Measurements from ENCODE around the gene LDLRAD2. TPM values are rescaled to one million over a fixed set of nuclear protein-coding genes. Genes with fewer than 3 reads are reported as not detected.
A peak's percentile ranks its signal among the peaks of the same experiment; 100 is the strongest.

Gene LDLRAD2
- total RNA-seq, 4 donors from 2014 or later, result 0.48 TPM; not detected in 3

- Histone ChIP-seq H3K27ac (peak overlapping the region in 2 of 4 donors; percentile 25 to 56), H3K9me3 (no peaks in the 10 kb centered on the region)
- in situ Hi-C loops (cut with MboI; ENCODE audit: low pct_ligation_motif_present in 1 of 4, low pct_unique_long_range_greater_than_20kb in 1 of 4, low sequenced_read_pairs in 3 of 4), result loop anchor here in 1 of 4 donors (25.0 kb wide), 1 partner anchor 100 kb away; no protein-coding TSS in a partner anchor
These were observed 49.8 kb downstream of the LDLRAD2 start for GRCh38 chr1:21861602-21862429.

GRCh38 chr1:21863981-21864380 lies 51.9 kb downstream of the LDLRAD2 start:
- intact Hi-C loops (cut with DNase I; ENCODE audit: low total_unique reads), result no loop called here
- WGBS, 2 donors (ENCODE audit: low coverage in 1 of 2), result 91% methylated on average over 12 of the region's 12 CpGs; no CpG with 5 or more reads in 1 of the 2 donors
- Histone ChIP-seq H3K4me3 (no peak overlapping the region), H3K4me1 (peaks cover 0 to 3% (median 0%) of the 10 kb centered on the region in 4 donors), H3K9me3 (no peaks in the 10 kb centered on the region), H3K27me3 (no peaks in the 10 kb centered on the region), H3K36me3 (peaks cover 0 to 24% (median 12%) of the 10 kb centered on the region in 4 donors), H3K27ac (no peak overlapping the region)
- DNase-seq, result no peak
- in situ Hi-C loops (cut with MboI; ENCODE audit: low pct_ligation_motif_present in 1 of 4, low pct_unique_long_range_greater_than_20kb in 1 of 4, low sequenced_read_pairs in 3 of 4), result loop anchor here in 1 of 4 donors (25.0 kb wide), 1 partner anchor 98 kb away; no protein-coding TSS in a partner anchor
- no peak for TF ChIP-seq POLR2AphosphoS5 (IDR thresholded peaks at IDR 0.05)
- TF ChIP-seq EP300 (IDR thresholded peaks at IDR 0.05; ENCODE audit: low read depth), result no peak
- TF ChIP-seq POLR2A (IDR thresholded peaks at IDR 0.05), result no peak
- no peak for TF ChIP-seq CTCF (IDR thresholded peaks at IDR 0.05)

More at GRCh38 chr1:21861602-21862429, 49.8 kb downstream of the LDLRAD2 start:
- Histone ChIP-seq H3K4me3 (no peak overlapping the region), H3K4me1 (no peaks in the 10 kb centered on the region), H3K36me3 (peaks cover 0 to 32% (median 12%) of the 10 kb centered on the region in 4 donors), H3K27me3 (no peaks in the 10 kb centered on the region)
- peak; percentile 35 for DNase-seq
- 86 to 100% methylated on average over 1 to 19 of the region's 19 CpGs for WGBS, 2 donors (ENCODE audit: low coverage in 1 of 2)
- TF ChIP-seq POLR2AphosphoS5 (IDR thresholded peaks at IDR 0.05) (no peak), CTCF (IDR thresholded peaks at IDR 0.05) (no peak)
- intact Hi-C loops (cut with DNase I; ENCODE audit: low total_unique reads), result no loop called here

GRCh38 chr1:21864730-21865129 lies 52.7 kb downstream of the LDLRAD2 start:
- H3K27me3 ChIP-seq, result no peaks in the 10 kb centered on the region
- peaks cover 0 to 5% (median 3%) of the 10 kb centered on the region in 4 donors for H3K4me1 ChIP-seq
- no peak overlapping the region for H3K4me3 ChIP-seq
- no peaks in the 10 kb centered on the region for H3K9me3 ChIP-seq
- intact Hi-C loops (cut with DNase I; ENCODE audit: low total_unique reads) (no loop called here), in situ Hi-C loops (cut with MboI; ENCODE audit: low pct_ligation_motif_present in 1 of 4, low pct_unique_long_range_greater_than_20kb in 1 of 4, low sequenced_read_pairs in 3 of 4) (loop anchor here in 1 of 4 donors (25.0 kb wide), 1 partner anchor 98 kb away; no protein-coding TSS in a partner anchor)
- DNase-seq, result no peak
- TF ChIP-seq POLR2A (IDR thresholded peaks at IDR 0.05) (no peak), CTCF (IDR thresholded peaks at IDR 0.05) (no peak), POLR2AphosphoS5 (IDR thresholded peaks at IDR 0.05) (no peak), EP300 (IDR thresholded peaks at IDR 0.05; ENCODE audit: low read depth) (no peak)
- H3K36me3 ChIP-seq, result peaks cover 0 to 23% (median 10%) of the 10 kb centered on the region in 4 donors
- peak overlapping the region in 2 of 4 donors; percentile 20 to 77 for H3K27ac ChIP-seq
- WGBS, 2 donors (ENCODE audit: low coverage in 1 of 2), result 92% methylated on average over 27 of the region's 27 CpGs; no CpG with 5 or more reads in 1 of the 2 donors

- in situ Hi-C loops (cut with MboI; ENCODE audit: low pct_ligation_motif_present in 1 of 4, low pct_unique_long_range_greater_than_20kb in 1 of 4, low sequenced_read_pairs in 3 of 4), result loop anchor here in 1 of 4 donors (25.0 kb wide), 1 partner anchor 97 kb away; no protein-coding TSS in a partner anchor
- peak overlapping the region in 3 of 4 donors; percentile 20 to 77 (median 47) for H3K27ac ChIP-seq
- H3K9me3 ChIP-seq, result no peaks in the 10 kb centered on the region
- TF ChIP-seq POLR2A (IDR thresholded peaks at IDR 0.05) (no peak), POLR2AphosphoS5 (IDR thresholded peaks at IDR 0.05) (no peak), EP300 (IDR thresholded peaks at IDR 0.05; ENCODE audit: low read depth) (no peak), CTCF (IDR thresholded peaks at IDR 0.05) (no peak)
- DNase-seq, result peak; percentile 54
- H3K27me3 ChIP-seq, result no peaks in the 10 kb centered on the region
- peaks cover 0 to 13% (median 8%) of the 10 kb centered on the region in 4 donors for H3K4me1 ChIP-seq
- 68% methylated on average over 2 of the region's 7 CpGs; no CpG with 5 or more reads in 1 of the 2 donors for WGBS, 2 donors (ENCODE audit: low coverage in 1 of 2)
- H3K4me3 ChIP-seq, result no peak overlapping the region
- H3K36me3 ChIP-seq, result peaks cover 0 to 16% (median 7%) of the 10 kb centered on the region in 4 donors
- intact Hi-C loops (cut with DNase I; ENCODE audit: low total_unique reads), result no loop called here
These were observed 53.5 kb downstream of the LDLRAD2 start for GRCh38 chr1:21865609-21865942.
